Left ventricle myocardium inferior (tissue), 1 donor: ENCODE data around the gene CTSA. TPM values are rescaled to one million over a fixed set of nuclear protein-coding genes. Genes with fewer than 3 reads are reported as not detected.

Experiments
- DNase-seq: peaks from one replicate; pipeline ENCODE4 v3.0.0-alpha.2; 2020
- H3K27ac ChIP-seq: fragments of 200-600 bp; replicated peaks from 2 replicates; pipeline ENCODE4 v1.8.0; 2021
- H3K27me3 ChIP-seq: fragments of 200-600 bp; 2 replicates; pipeline ENCODE4 v1.8.0; 2021; ENCODE audit warnings: low read depth
- H3K36me3 ChIP-seq: fragments of 200-600 bp; 2 replicates; pipeline ENCODE4 v1.8.0; 2021
- H3K4me1 ChIP-seq: fragments of 200-600 bp; 2 replicates; pipeline ENCODE4 v1.8.0; 2021
- H3K4me3 ChIP-seq: fragments of 200-600 bp; 2 replicates; pipeline ENCODE4 v1.8.0; 2021; ENCODE audit warnings: mild to moderate bottlenecking, moderate library complexity
- H3K9me3 ChIP-seq: fragments of 200-600 bp; replicated peaks from 2 replicates; pipeline ENCODE4 v1.8.0; 2021
- intact Hi-C: fragments of 100-400 bp; cut with micrococcal nuclease; formaldehyde crosslinking; loops from one replicate; pipeline ENCODE4 v1.11.0; 2022
- total RNA-seq: library from RNA; stranded (reverse); fragmentation: NEBNext Ultra II Directional; extraction: Animal tissue kit (Norgen Biotek cat#: 25700); gene quantifications from one replicate; pipeline ENCODE4 v1.2.1, GENCODE V29; 2021
- TF ChIP-seq, protein P1 (sequence below): fragments of 200-600 bp; IDR thresholded peaks from 2 replicates; pipeline ENCODE4 v1.8.0; 2021; ENCODE audit warnings: antibody characterized with exemption, mild to moderate bottlenecking, borderline replicate concordance
- donor health status: DM: no; HTN: yes; CAD: no; lungs with severe emphysema.

The CTSA gene
- total RNA-seq, 1 donor from 2014 or later: 116 TPM

DNA sequence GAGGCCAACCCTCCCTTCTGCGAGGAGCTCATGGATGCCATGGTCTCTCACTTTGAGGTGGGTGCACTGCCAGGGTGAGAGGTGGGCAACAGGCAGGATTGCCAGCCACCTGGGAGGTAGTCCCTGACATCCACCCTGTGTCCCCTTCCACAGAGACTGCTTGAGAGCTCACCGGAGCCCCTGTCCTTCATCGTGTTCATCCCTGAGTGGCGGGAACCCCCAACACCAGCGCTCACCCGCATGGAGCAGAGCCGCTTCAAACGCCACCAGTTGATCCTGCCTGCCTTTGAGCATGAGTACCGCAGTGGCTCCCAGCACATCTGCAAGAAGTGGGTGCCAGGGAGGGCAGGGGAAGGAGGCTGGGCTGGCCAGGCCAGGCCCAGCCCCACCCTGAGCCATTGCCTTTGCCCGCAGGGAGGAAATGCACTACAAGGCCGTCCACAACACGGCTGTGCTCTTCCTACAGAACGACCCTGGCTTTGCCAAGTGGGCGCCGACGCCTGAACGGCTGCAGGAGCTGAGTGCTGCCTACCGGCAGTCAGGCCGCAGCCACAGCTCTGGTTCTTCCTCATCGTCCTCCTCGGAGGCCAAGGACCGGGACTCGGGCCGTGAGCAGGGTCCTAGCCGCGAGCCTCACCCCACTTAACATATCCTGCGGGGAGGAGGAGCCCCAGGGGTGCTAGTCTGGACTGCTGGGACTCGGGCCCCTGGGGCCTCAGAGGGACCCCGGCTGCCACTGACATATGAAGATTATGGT lies 56.2 kb downstream of the CTSA start:
- Histone ChIP-seq H3K27me3 (no peaks in the 10 kb centered on the region), H3K36me3 (peaks cover 100% of the 10 kb centered on the region), H3K4me1 (peaks cover 3% of the 10 kb centered on the region), H3K9me3 (no peaks in the 10 kb centered on the region), H3K27ac (no peak overlapping the region), H3K4me3 (no peak overlapping the region)
- TF ChIP-seq, protein P1, sequence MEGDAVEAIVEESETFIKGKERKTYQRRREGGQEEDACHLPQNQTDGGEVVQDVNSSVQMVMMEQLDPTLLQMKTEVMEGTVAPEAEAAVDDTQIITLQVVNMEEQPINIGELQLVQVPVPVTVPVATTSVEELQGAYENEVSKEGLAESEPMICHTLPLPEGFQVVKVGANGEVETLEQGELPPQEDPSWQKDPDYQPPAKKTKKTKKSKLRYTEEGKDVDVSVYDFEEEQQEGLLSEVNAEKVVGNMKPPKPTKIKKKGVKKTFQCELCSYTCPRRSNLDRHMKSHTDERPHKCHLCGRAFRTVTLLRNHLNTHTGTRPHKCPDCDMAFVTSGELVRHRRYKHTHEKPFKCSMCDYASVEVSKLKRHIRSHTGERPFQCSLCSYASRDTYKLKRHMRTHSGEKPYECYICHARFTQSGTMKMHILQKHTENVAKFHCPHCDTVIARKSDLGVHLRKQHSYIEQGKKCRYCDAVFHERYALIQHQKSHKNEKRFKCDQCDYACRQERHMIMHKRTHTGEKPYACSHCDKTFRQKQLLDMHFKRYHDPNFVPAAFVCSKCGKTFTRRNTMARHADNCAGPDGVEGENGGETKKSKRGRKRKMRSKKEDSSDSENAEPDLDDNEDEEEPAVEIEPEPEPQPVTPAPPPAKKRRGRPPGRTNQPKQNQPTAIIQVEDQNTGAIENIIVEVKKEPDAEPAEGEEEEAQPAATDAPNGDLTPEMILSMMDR: no peak
- intact Hi-C loops: no loop called here
- no peak for DNase-seq

DNA sequence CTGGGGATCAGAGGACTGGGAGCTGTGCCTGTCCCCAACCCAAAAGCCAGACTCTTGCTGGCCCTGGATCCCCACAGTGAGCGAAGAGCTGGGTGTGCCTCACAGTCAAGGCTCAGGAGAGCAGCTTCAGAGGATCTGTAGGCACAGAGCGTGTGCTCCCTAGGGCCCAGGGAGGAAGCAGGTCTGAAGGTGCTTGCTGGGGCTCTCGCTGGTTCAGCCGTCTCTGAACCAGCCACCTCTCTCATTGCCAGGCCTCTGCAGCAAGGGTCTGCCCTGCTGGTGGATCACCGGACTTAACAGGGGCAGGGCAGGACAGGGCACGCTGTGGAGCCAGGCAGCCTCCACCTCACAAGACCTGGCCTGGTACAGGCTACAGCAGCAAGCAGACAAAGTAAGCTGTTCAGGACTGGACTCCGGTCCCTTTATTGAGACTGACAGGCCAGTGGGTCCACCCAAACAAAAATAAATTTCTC lies 57.2 kb downstream of the CTSA start:
- Histone ChIP-seq H3K27me3 (no peaks in the 10 kb centered on the region), H3K4me1 (peaks cover 3% of the 10 kb centered on the region), H3K9me3 (no peaks in the 10 kb centered on the region), H3K36me3 (peaks cover 100% of the 10 kb centered on the region), H3K4me3 (no peak overlapping the region), H3K27ac (no peak overlapping the region)
- intact Hi-C loops: no loop called here
- DNase-seq: no peak
- TF ChIP-seq, protein P1: no peak

Other genes with a start within 250 kb of the CTSA start
- not detected for gene WFDC11, start 221.1 kb upstream of the CTSA start, total RNA-seq
- not detected for gene WFDC13, start 189.3 kb upstream of the CTSA start, total RNA-seq
- gene WFDC10B, start 186.3 kb upstream of the CTSA start, total RNA-seq: not detected
- gene SPINT4, start 169.0 kb upstream of the CTSA start, total RNA-seq: not detected
- gene WFDC3, start 99.5 kb upstream of the CTSA start, total RNA-seq: 0.55 TPM
- gene DNTTIP1, start 99.4 kb upstream of the CTSA start, total RNA-seq: 22.2 TPM
- gene UBE2C, start 78.7 kb upstream of the CTSA start, total RNA-seq: 0.91 TPM
- 0.33 TPM for gene TNNC2, start 64.0 kb upstream of the CTSA start, total RNA-seq
- 24.7 TPM for gene SNX21, start 57.5 kb upstream of the CTSA start, total RNA-seq
- gene ACOT8, start 33.9 kb upstream of the CTSA start, total RNA-seq: 32.1 TPM
- 2.0 TPM for gene ZSWIM3, start 33.7 kb upstream of the CTSA start, total RNA-seq
- gene ZSWIM1, start 10.1 kb upstream of the CTSA start, total RNA-seq: 11.2 TPM
- gene SPATA25, start 3.7 kb upstream of the CTSA start, total RNA-seq: 2.4 TPM
- gene NEURL2, start 127 bp upstream of the CTSA start, total RNA-seq: 7.6 TPM
- gene PLTP, start 20.8 kb downstream of the CTSA start, total RNA-seq: 84.1 TPM
- gene PCIF1, start 43.3 kb downstream of the CTSA start, total RNA-seq: 21.9 TPM
- 8.1 TPM for gene ZNF335, start 80.9 kb downstream of the CTSA start, total RNA-seq
- gene MMP9, start 117.6 kb downstream of the CTSA start, total RNA-seq: 0.58 TPM
- not detected for gene SLC12A5, start 137.9 kb downstream of the CTSA start, total RNA-seq
- 16.5 TPM for gene NCOA5, start 198.6 kb downstream of the CTSA start, total RNA-seq
- 6.8 TPM for gene CD40, start 227.0 kb downstream of the CTSA start, total RNA-seq